ENCODE measurements around the gene ATP8A1. TPM values are rescaled to one million over a fixed set of nuclear protein-coding genes. Genes with fewer than 3 reads are reported as not detected.

ATP8A1 gene
- total and polyA plus RNA-seq, 2 of the 8 experiments (the other 6 are each of a cell fraction or from before 2014, with no cell fraction given) = 3.7 to 14.9 TPM

- TF ChIP-seq CTCF (IDR thresholded peaks at IDR 0.05; ENCODE audit: control extremely low read depth in 1 of 3, insufficient read depth in 1 of 3, low read depth in 1 of 3, low read length in 3 of 3) (peak in 2 of 3 experiments; percentile 14 to 29; a peak in 1 of 4 replicates), PHF8 (conservative IDR thresholded peaks at IDR 0.05; ENCODE audit: low read depth, low read length) (peak; percentile 23; the same call in 1 of the 2 replicates), HDAC2 (IDR thresholded peaks at IDR 0.05; ENCODE audit: borderline replicate concordance in 1 of 2, low read depth in 2 of 2, low read length in 2 of 2) (peak; percentile 18 to 51; a peak in 1 of 4 replicates), RNF2 (IDR thresholded peaks at IDR 0.05; ENCODE audit: borderline replicate concordance, low read depth, low read length, missing control alignments, poor library complexity, severe bottlenecking) (peak; percentile 50), EZH2 (IDR thresholded peaks at IDR 0.05; ENCODE audit: low read depth, low read length, severe bottlenecking) (peak; percentile 81), RAD21 (IDR thresholded peaks at IDR 0.05 in 1 of 2, conservative IDR thresholded peaks at IDR 0.05 in 1 of 2; ENCODE audit: low read depth in 2 of 2, low read length in 2 of 2) (0 out of 4 replicates have a peak, but pooled peaks have one; percentile 9 to 11)
- TF ChIP-seq, protein P1, sequence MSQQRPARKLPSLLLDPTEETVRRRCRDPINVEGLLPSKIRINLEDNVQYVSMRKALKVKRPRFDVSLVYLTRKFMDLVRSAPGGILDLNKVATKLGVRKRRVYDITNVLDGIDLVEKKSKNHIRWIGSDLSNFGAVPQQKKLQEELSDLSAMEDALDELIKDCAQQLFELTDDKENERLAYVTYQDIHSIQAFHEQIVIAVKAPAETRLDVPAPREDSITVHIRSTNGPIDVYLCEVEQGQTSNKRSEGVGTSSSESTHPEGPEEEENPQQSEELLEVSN (IDR thresholded peaks at IDR 0.05) = peak; percentile 72
Observed at GRCh38 chr4:42398171-42398870, 258.6 kb downstream of the ATP8A1 start (continued).
